Measurements from ENCODE around the gene ACADS. TPM values are rescaled to one million over a fixed set of nuclear protein-coding genes. Genes with fewer than 3 reads are reported as not detected.

ACADS gene
- total RNA-seq, 4 donors from 2014 or later, result 166 to 224 (median 200) TPM

GRCh38 chr12:120720234-120720986, 5.2 kb upstream of the ACADS start:
- ATAC-seq, result peak; percentile 97 to 98
- peak overlapping the region; percentile 87 to 95 (median 92) for H3K27ac ChIP-seq
- peaks cover 12 to 31% of the 10 kb centered on the region in 2 donors for H3K4me1 ChIP-seq
- no peaks in the 10 kb centered on the region for H3K9me3 ChIP-seq
- TF ChIP-seq POLR2A (IDR thresholded peaks at IDR 0.05) (peak in 1 of 2 donors; percentile 30), CTCF (IDR thresholded peaks at IDR 0.05 in 4 of 5, conservative IDR thresholded peaks at IDR 0.05 in 1 of 5) (no peak)
- peaks cover 0 to 60% of the 10 kb centered on the region in 2 donors for H3K36me3 ChIP-seq
- peak; percentile 64 to 80 for DNase-seq
- in situ Hi-C loops (cut with MboI; ENCODE audit: low sequenced_read_pairs in 4 of 4) (no loop called here), intact Hi-C loops (cut with DNase I; ENCODE audit: low total_unique reads) (no loop called here)
- no peaks in the 10 kb centered on the region for H3K27me3 ChIP-seq
- no peak overlapping the region for H3K4me3 ChIP-seq

- intact Hi-C loops (cut with DNase I; ENCODE audit: low total_unique reads), result no loop called here
- DNase-seq, result no peak
These were observed 4.4 kb upstream of the ACADS start for GRCh38 chr12:120720987-120721801.

GRCh38 chr12:120721866-120722265, 3.8 kb upstream of the ACADS start:
- TF ChIP-seq CTCF (IDR thresholded peaks at IDR 0.05 in 4 of 5, conservative IDR thresholded peaks at IDR 0.05 in 1 of 5) (no peak), POLR2A (IDR thresholded peaks at IDR 0.05) (no peak)
- DNase-seq (no peak), ATAC-seq (no peak)
- in situ Hi-C loops (cut with MboI; ENCODE audit: low sequenced_read_pairs in 4 of 4) (no loop called here), intact Hi-C loops (cut with DNase I; ENCODE audit: low total_unique reads) (no loop called here)
- peaks cover 0 to 47% of the 10 kb centered on the region in 2 donors for H3K36me3 ChIP-seq
- H3K27me3 ChIP-seq, result no peaks in the 10 kb centered on the region
- no peak overlapping the region for H3K4me3 ChIP-seq
- no peaks in the 10 kb centered on the region for H3K9me3 ChIP-seq
- peak overlapping the region; percentile 87 to 95 (median 92) for H3K27ac ChIP-seq
- peaks cover 16 to 37% of the 10 kb centered on the region in 2 donors for H3K4me1 ChIP-seq

More at GRCh38 chr12:120720987-120721801, 4.4 kb upstream of the ACADS start:
- H3K36me3 ChIP-seq, result peaks cover 0 to 53% of the 10 kb centered on the region in 2 donors
- H3K4me3 ChIP-seq, result no peak overlapping the region
- in situ Hi-C loops (cut with MboI; ENCODE audit: low sequenced_read_pairs in 4 of 4), result no loop called here
- H3K9me3 ChIP-seq, result no peaks in the 10 kb centered on the region
- H3K27ac ChIP-seq, result peak overlapping the region; percentile 87 to 95 (median 92)
- no peaks in the 10 kb centered on the region for H3K27me3 ChIP-seq
- no peak for TF ChIP-seq POLR2A (IDR thresholded peaks at IDR 0.05)
- TF ChIP-seq CTCF (IDR thresholded peaks at IDR 0.05 in 4 of 5, conservative IDR thresholded peaks at IDR 0.05 in 1 of 5), result no peak
- ATAC-seq, result peak; percentile 16 to 24
- H3K4me1 ChIP-seq, result peaks cover 12 to 31% of the 10 kb centered on the region in 2 donors

- H3K27me3 ChIP-seq, result no peaks in the 10 kb centered on the region
- peak overlapping the region in 2 of 4 donors; percentile 91 to 95 for H3K27ac ChIP-seq
- no peaks in the 10 kb centered on the region for H3K9me3 ChIP-seq
- DNase-seq (no peak), ATAC-seq (no peak)
- no peak for TF ChIP-seq CTCF (IDR thresholded peaks at IDR 0.05 in 4 of 5, conservative IDR thresholded peaks at IDR 0.05 in 1 of 5)
- TF ChIP-seq POLR2A (IDR thresholded peaks at IDR 0.05), result no peak
- H3K4me1 ChIP-seq, result peaks cover 21 to 40% of the 10 kb centered on the region in 2 donors
- in situ Hi-C loops (cut with MboI; ENCODE audit: low sequenced_read_pairs in 4 of 4) (no loop called here), intact Hi-C loops (cut with DNase I; ENCODE audit: low total_unique reads) (no loop called here)
- H3K4me3 ChIP-seq, result no peak overlapping the region
- H3K36me3 ChIP-seq, result peaks cover 0 to 46% of the 10 kb centered on the region in 2 donors
These were observed 2.8 kb upstream of the ACADS start for GRCh38 chr12:120722784-120723183.

Measured in gastrocnemius medialis (tissue), 4 donors.